Left cardiac atrium (tissue), 4 donors: Measurements from ENCODE around the gene SLC39A9. TPM values are rescaled to one million over a fixed set of nuclear protein-coding genes. Genes with fewer than 3 reads are reported as not detected.
A peak's percentile ranks its signal among the peaks of the same experiment; 100 is the strongest.

Source experiments
- ATAC-seq, 2 donors: fragments of 200-7000 bp; cut with Tn5 transposase; one replicate each; pipeline ENCODE4 v1.9.1; 2020; ENCODE audit warnings: mild to moderate bottlenecking in 2 of 2, moderate library complexity in 2 of 2
- DNase-seq: peaks from one replicate; pipeline ENCODE4 v3.0.0-alpha.2; 2020
- intact Hi-C, 2 donors: fragments of 100-400 bp; cut with DNase I; formaldehyde crosslinking; loops; one replicate each; pipeline versions ENCODE4 v1.14.1 to v1.15.1; 2022 to 2023
- long read RNA-seq: library from polyadenylated mRNA; unstranded; transcript quantifications from one replicate; pipeline ENCODE4 v2.0.0, GENCODE V29; 2021
- total RNA-seq, 2 donors: library from RNA; stranded (reverse); fragmentation: NEBNext Ultra II Directional; extraction: Animal tissue kit (Norgen Biotek cat#: 25700); gene quantifications; one replicate each; pipeline ENCODE4 v1.2.1, GENCODE V29; 2021
- donor health status: DM: no; HTN: yes; CAD: no.
- donor health status: DM: no; HTN: yes; CAD: no; lungs with severe emphysema.
- donor health status: DM: yes; HTN: yes; CAD: no.
- donor health status: Dilated cardiomyopathy.

SLC39A9 gene, protein sequence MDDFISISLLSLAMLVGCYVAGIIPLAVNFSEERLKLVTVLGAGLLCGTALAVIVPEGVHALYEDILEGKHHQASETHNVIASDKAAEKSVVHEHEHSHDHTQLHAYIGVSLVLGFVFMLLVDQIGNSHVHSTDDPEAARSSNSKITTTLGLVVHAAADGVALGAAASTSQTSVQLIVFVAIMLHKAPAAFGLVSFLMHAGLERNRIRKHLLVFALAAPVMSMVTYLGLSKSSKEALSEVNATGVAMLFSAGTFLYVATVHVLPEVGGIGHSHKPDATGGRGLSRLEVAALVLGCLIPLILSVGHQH
- 10 to 100 TPM; 25.7 to 36.0 TPM for total RNA-seq
- long read RNA-seq, full-length matches to known transcripts, result 5 of 10 reads
- long read RNA-seq, partial matches to known transcripts, result 1 of 10 reads
- long read RNA-seq, other reads (novel, unspliced or antisense), result 4 of 10 reads

DNA sequence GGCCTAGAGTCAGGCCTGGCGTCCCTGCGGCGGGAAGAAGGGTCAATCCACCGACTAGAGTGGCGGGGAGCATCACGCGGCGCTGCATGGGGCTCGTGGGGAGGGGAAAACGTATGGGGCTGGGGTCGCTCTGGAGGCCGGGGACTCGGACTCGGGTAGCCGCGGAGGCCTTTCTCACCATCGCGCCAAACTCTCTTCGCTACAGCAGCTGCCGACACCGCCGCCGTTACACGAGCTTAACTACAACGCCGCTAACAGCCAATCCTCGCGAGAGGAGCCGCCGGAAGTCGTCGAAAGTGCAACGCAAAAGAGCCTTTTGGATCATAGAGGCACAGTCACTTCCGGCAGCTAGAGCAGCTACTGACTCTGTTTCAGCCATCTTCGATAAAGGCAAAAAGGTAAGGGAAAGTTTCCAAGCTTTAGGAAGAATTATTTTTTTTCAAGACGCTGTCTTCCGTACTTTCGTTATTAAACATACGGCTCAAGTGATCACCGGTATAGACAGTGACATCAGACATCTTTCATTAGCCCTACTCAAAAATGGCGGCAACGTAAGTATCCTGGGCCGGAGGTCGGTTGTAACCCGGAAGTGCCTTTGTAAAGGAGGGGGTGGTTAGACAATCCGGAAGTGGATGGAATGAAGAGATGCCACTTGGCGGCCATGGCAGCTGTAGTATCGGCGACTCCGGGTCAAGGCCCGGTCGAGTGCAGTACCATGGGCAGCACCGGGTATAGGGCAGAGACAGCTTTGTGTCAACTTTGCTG, at the start of gene SLC39A9, which contains the start of gene ERH:
SLC39A9 (plus strand) TSS at position 640 of the 765 bp plus-strand sequence. CDS start 678 bp downstream, outside the sequence.
ERH (minus strand) TSS at position 247 of the 765 bp plus-strand sequence; CDS start at position 181, 66 bp downstream.
- ATAC-seq (peak; percentile 98), DNase-seq (peak; percentile 96)
- intact Hi-C loops, result no loop called here

DNA sequence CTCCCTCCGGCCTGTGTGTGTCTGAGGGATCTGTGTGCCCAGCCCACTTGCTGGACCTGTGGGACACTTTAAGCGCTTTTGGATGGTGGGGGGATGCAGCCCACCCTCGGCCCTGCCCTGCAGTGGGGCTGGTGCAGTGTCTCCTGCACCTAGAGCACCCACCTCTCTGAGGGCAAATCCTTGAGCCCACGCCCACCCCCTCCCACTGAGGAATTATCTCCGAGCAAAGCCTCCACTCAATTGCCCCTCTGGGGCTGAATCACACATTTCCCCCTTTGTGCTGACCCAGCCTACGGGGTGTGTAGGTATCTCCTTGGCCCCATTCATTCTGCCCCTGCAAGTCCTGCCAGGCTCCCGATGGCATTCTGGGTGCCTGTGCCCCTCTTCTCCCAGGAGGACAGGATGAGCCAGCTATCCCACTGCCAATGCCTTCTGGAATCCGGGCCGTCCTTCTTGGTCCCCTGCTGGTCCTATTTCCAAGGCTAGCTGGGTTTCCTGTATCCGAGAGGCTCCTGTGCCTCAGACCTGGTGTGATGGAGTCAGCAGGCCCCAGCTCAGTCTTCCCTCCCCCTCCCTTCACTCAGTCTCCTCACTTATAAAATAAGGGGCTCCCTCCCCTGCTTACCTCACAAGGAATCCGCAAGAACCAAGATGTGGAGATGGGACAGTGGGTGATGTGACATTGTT, 49.3 kb upstream of the SLC39A9 start:
- ATAC-seq, result no peak
- intact Hi-C loops, result no loop called here

DNA sequence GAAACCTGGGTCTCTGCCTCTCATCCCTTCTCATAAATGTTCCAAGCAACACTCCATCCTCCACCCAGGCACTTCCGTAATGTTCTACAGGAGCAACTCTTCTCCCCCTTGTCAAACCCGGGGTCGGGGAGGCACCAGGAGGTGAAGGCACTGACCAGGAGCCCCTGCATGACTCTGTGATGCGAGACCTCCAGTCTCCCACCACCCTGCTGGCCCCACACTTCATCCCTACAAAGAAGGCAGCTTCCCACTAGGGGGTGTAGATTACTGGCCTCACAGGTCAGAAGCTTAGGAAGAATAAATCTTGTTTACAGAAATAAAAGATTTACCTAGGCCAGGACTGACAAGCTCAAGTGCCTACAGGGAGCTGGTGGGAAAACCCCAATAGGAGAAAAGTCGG, 47.6 kb upstream of the SLC39A9 start:
- DNase-seq, result no peak
- intact Hi-C loops, result loop anchor here in 1 of 2 donors (10.0 kb wide), 1 partner anchor 96 kb away; no protein-coding TSS in a partner anchor
- no peak for ATAC-seq

More for the DNA sequence above, 49.3 kb upstream of the SLC39A9 start:
- DNase-seq, result no peak

DNA sequence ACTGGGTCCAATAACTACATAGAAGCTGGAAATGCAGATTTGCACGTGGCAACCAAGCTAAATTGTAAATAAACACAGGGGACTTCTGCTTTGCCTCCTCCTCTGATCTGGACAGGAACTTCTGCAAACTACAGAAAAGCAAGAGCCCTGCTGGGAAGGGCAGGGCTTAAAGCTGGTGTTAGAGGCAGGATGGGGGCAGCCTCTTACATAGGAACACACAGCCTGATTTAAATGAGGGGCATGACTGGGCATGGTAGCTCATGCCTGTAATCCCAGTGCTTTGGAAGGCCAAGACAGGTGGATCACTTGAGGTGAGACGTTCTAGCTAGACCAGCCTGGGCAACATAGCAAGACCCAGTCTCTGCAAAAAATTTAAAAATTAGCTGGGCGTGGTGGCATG, 47.1 kb upstream of the SLC39A9 start:
- DNase-seq (no peak), ATAC-seq (no peak)
- intact Hi-C loops, result loop anchor here in 1 of 2 donors (10.0 kb wide), 1 partner anchor 97 kb away; no protein-coding TSS in a partner anchor

DNA sequence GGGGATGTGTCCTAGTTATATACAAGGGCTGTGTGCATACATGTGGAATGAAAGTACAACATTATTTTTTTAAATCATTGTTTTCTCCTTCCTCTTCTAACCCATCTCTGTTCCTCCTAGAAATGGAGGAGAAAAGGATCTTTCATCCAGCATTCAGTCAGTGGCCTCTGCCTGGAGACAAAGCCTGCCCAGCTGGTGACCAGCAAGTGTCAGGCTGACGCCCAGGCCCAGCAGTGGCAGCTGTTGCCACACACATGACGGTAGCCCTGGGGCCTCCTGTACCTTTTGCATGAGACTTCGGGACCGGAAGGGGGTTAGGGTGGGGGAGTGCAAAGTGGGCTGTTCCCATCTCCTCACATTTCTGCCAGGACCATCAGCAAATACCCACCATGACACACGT, 46.6 kb upstream of the SLC39A9 start:
- DNase-seq (no peak), ATAC-seq (no peak)
- intact Hi-C loops, result loop anchor here in 1 of 2 donors (10.0 kb wide), 1 partner anchor 97 kb away; no protein-coding TSS in a partner anchor

- no peak for ATAC-seq
- no peak for DNase-seq
- intact Hi-C loops, result loop anchor here in 1 of 2 donors (10.0 kb wide), 1 partner anchor 98 kb away; no protein-coding TSS in a partner anchor
These were observed 45.3 kb upstream of the SLC39A9 start for GRCh38 chr14:69353168-69353567.

- DNase-seq (no peak), ATAC-seq (no peak)
- intact Hi-C loops, result loop anchor here in 1 of 2 donors (10.0 kb wide), 1 partner anchor 100 kb away; no protein-coding TSS in a partner anchor
These were observed 43.9 kb upstream of the SLC39A9 start for GRCh38 chr14:69354383-69355153.

GRCh38 chr14:69355154-69355597, 43.3 kb upstream of the SLC39A9 start:
- no peak for DNase-seq
- intact Hi-C loops, result loop anchor here in 1 of 2 donors (10.0 kb wide), 1 partner anchor 100 kb away; no protein-coding TSS in a partner anchor
- no peak for ATAC-seq

DNA sequence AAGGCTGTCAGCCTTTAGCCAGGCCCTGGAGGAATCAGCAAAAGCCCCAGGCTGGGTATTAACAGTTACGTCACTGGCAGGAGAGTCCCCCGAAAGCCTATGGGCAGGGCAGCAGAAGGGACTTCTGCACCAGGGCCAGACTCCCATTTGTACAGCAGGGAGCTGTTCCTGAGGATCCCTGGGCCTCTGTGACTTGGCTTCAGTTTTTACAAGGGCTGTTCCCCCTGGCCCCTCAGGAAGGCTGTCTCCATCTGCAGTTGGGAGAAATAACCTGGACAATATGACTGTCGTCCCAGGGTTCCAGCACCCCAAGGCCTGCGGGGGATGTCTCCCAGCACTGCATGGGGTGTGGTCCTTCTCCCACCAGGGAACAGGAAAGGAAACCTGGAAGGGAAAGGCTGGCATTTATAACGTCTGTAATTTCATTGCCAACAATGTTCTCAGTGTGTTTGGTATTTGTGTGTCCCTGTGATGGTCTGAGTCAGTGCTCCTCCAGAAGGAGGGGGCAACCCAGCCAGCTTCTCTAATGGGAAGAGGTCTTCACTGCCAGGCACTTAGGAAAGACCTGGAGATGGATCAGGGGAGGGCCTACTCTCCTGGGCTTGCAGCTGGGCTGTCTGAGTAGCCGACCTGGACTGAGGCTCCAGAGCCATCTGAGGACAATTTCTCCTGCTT, 42.7 kb upstream of the SLC39A9 start:
- intact Hi-C loops, result loop anchor here in 1 of 2 donors (10.0 kb wide), 1 partner anchor 101 kb away; no protein-coding TSS in a partner anchor
- peak; percentile 50 to 85 for ATAC-seq
- DNase-seq, result peak; percentile 46

DNA sequence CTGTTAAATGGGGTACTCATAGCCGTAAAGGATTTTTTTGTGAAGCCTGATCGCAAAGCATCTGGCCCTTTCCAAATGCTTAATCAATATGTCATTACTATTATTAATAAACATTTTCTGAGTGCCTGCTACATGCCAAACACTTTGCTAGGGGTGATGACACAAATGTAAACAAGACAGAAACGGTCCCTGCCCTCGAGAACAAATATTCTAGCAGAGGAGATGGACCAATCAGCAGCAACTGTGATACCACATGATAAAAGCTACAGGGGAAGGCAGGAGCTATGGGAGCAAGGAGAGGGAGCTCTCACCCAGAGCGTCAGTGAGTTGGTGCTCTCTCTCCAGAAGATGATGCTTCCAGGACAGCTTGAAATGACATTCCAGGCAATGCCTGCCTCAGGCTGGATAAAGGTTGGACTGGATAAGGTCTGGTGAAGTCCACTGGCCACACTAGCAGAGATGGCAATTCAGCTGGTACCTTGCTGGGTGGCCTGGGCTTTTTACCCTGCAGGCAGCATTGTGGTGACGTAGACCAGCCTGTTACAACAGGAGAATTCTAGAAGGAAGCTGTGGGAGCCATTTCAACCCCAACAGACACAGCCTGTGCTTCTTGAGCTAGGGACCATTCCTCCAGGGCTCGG, 41.5 kb upstream of the SLC39A9 start:
- ATAC-seq (no peak), DNase-seq (no peak)
- intact Hi-C loops, result loop anchor here in 1 of 2 donors (10.0 kb wide), 1 partner anchor 102 kb away; no protein-coding TSS in a partner anchor

- ATAC-seq (no peak), DNase-seq (no peak)
- intact Hi-C loops, result loop anchor here in 1 of 2 donors (10.0 kb wide), 1 partner anchor 103 kb away; no protein-coding TSS in a partner anchor
These were observed 40.8 kb upstream of the SLC39A9 start for GRCh38 chr14:69357544-69358200.

GRCh38 chr14:69358233-69358963, 40.1 kb upstream of the SLC39A9 start:
- DNase-seq (no peak), ATAC-seq (no peak)
- intact Hi-C loops, result loop anchor here in 1 of 2 donors (10.0 kb wide), 1 partner anchor 104 kb away; no protein-coding TSS in a partner anchor

DNA sequence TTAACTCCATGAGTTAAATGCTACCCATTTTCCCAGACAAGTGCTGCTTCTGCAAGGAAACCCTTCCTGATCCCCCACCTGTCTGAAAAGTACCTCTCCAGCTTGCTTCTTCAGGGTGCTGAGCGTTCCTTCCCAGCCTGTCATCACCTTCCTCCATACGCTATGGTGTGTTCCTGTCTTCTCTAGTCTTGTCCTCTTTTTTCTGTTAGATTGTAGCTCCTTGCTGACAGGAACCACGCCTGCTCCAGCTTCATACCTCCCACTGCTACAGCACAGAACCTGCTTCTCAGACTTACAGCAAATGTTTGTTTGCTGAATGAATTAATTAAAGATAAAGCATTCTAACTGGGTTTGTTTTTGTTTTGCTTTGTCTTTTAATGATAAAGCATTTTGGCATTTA, 39.5 kb upstream of the SLC39A9 start:
- no peak for ATAC-seq
- intact Hi-C loops, result loop anchor here in 1 of 2 donors (10.0 kb wide), 1 partner anchor 104 kb away; no protein-coding TSS in a partner anchor

DNA sequence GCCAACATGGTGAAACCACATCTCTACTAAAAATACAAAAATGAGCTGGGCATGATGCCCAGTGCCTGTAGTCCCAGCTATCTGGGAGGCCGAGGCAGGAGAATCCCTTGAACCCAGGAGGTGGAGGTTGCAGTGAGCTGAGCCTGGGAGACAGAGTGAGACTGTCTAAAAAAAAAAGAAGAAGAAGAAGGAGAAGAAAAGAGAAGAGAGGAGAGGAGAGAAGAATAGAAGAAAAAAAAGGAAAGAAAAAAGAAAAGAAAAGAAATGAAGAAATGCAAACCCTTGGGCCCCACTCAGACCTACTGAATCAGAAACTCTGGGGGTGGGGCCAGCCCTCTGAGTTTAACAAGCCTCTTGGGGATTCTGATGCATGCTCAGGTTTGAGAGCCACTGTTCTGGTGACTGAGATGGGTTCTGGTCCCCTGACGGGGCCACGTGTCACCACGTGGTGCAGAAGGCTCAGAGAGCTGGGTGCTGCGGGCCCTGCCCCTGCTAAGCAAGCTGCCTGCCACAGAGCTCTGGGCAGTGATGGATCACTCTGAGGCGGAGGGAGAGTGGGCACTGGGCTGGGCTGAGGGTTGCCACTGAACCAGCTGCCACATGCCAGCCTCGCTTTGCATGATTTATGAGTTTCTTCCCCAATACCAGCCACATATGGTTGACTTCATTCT, 37.9 kb upstream of the SLC39A9 start:
- intact Hi-C loops, result loop anchor here in 1 of 2 donors (10.0 kb wide), 1 partner anchor 236 kb away; no protein-coding TSS in a partner anchor
- no peak for ATAC-seq
- no peak for DNase-seq

More for the DNA sequence above, 39.5 kb upstream of the SLC39A9 start:
- DNase-seq, result no peak

GRCh38 chr14:69363055-69363454, 35.4 kb upstream of the SLC39A9 start:
- ATAC-seq, result peak; percentile 83 to 94
- peak; percentile 53 for DNase-seq
- intact Hi-C loops, result loop anchor here in 1 of 2 donors (2.0 to 10.0 kb wide), 2 partner anchors 118 to 238 kb away; no protein-coding TSS in a partner anchor
